ENCODE results near the gene SCRN3.

Gene SCRN3

GRCh38 chr2:174442546-174443510, 47.3 kb downstream of the SCRN3 start:
- TF ChIP-seq NFIC (IDR thresholded peaks at IDR 0.05) (peak; percentile 65), REST (IDR thresholded peaks at IDR 0.05; ENCODE audit: low read depth) (no peak), EP300 (IDR thresholded peaks at IDR 0.05; ENCODE audit: borderline replicate concordance) (no peak), TCF12 (IDR thresholded peaks at IDR 0.05; ENCODE audit: low read depth) (no peak), TEAD4 (IDR thresholded peaks at IDR 0.05) (peak; percentile 88), YY1 (IDR thresholded peaks at IDR 0.05; ENCODE audit: low read depth) (no peak), CEBPB (IDR thresholded peaks at IDR 0.05) (no peak), TAF1 (IDR thresholded peaks at IDR 0.05; ENCODE audit: low read depth) (no peak), USF1 (IDR thresholded peaks at IDR 0.05) (no peak), CREB1 (IDR thresholded peaks at IDR 0.05; ENCODE audit: low read depth) (no peak), MAX (IDR thresholded peaks at IDR 0.05) (no peak)

- TF ChIP-seq EP300 (IDR thresholded peaks at IDR 0.05; ENCODE audit: borderline replicate concordance) (no peak), CEBPB (IDR thresholded peaks at IDR 0.05) (no peak), TAF1 (IDR thresholded peaks at IDR 0.05; ENCODE audit: low read depth) (no peak), TEAD4 (IDR thresholded peaks at IDR 0.05) (no peak), NFIC (IDR thresholded peaks at IDR 0.05) (no peak), YY1 (IDR thresholded peaks at IDR 0.05; ENCODE audit: low read depth) (no peak), REST (IDR thresholded peaks at IDR 0.05; ENCODE audit: low read depth) (no peak), ZBTB7A (IDR thresholded peaks at IDR 0.05; ENCODE audit: low read depth) (no peak), EGR1 (IDR thresholded peaks at IDR 0.05) (no peak), USF1 (IDR thresholded peaks at IDR 0.05) (no peak), CREB1 (IDR thresholded peaks at IDR 0.05; ENCODE audit: low read depth) (no peak), MAX (IDR thresholded peaks at IDR 0.05) (no peak), TCF12 (IDR thresholded peaks at IDR 0.05; ENCODE audit: low read depth) (no peak), RAD21 (IDR thresholded peaks at IDR 0.05; ENCODE audit: low read depth) (no peak)
Observed at GRCh38 chr2:174444761-174445160, 49.2 kb downstream of the SCRN3 start.

GRCh38 chr2:174445248-174445647, 49.7 kb downstream of the SCRN3 start:
- TF ChIP-seq CREB1 (IDR thresholded peaks at IDR 0.05; ENCODE audit: low read depth) (no peak), MAX (IDR thresholded peaks at IDR 0.05) (no peak), REST (IDR thresholded peaks at IDR 0.05; ENCODE audit: low read depth) (no peak), USF1 (IDR thresholded peaks at IDR 0.05) (no peak), CEBPB (IDR thresholded peaks at IDR 0.05) (no peak), TCF12 (IDR thresholded peaks at IDR 0.05; ENCODE audit: low read depth) (no peak), EP300 (IDR thresholded peaks at IDR 0.05; ENCODE audit: borderline replicate concordance) (no peak), EGR1 (IDR thresholded peaks at IDR 0.05) (no peak), TAF1 (IDR thresholded peaks at IDR 0.05; ENCODE audit: low read depth) (no peak), FOXM1 (IDR thresholded peaks at IDR 0.05; ENCODE audit: borderline replicate concordance, low read depth) (no peak), ZBTB7A (IDR thresholded peaks at IDR 0.05; ENCODE audit: low read depth) (no peak)
